ENCODE measurements around the gene LGR6. TPM values are rescaled to one million over a fixed set of nuclear protein-coding genes. Genes with fewer than 3 reads are reported as not detected.

LGR6 gene
- total and polyA plus RNA-seq, 2 of the 4 experiments (the other 2 are of a cell fraction): not detected

DNA sequence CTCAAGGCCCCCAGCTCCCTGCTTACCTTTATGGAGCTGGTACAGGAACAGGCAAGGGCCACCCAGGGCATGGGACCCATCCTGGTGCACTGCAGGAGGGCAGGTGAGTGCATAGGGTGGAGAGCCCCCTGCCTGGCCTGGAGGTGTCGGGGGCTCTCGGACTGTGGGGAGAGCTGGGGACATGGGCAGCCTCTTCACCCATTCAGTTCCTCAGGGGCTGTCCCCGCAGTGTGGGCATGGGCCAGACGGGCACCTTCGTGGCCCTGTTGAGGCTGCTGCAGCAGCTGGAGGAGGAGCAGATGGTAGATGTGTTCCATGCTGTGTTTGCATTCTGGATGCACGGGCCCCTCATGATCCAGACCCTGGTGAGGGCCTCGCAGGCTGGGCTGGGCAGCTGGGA is 7.3 kb upstream of the LGR6 start:
- Histone ChIP-seq H3K56ac (ENCODE audit: extremely low read depth, insufficient read depth, low read length) (no peak overlapping the region), H4K5ac (ENCODE audit: low read depth, low read length) (no peak overlapping the region), H3K14ac (replicated peaks; ENCODE audit: low read depth, low read length) (no peak overlapping the region), H3K18ac (ENCODE audit: low read depth, low read length) (no peak overlapping the region), H4K91ac (ENCODE audit: insufficient read depth, low read depth, low read length) (no peak overlapping the region), H3K79me1 (ENCODE audit: low read depth in 1 of 2, low read length in 2 of 2) (no peaks in the 10 kb centered on the region), H2AK9ac (replicated peaks; ENCODE audit: low read depth, low read length, poor library complexity) (no peak overlapping the region), H2BK15ac (ENCODE audit: low read depth, low read length) (no peak overlapping the region), H2AFZ (replicated peaks; ENCODE audit: low read length, poor library complexity) (no peak overlapping the region), H3K27me3 (ENCODE audit: control insufficient read depth, insufficient read depth, low read length) (peaks cover 58% of the 10 kb centered on the region), H4K20me1 (ENCODE audit: insufficient read depth, low read length) (peaks cover 4% of the 10 kb centered on the region; the same call in 1 of the 2 replicates), H2BK5ac (ENCODE audit: low read depth, low read length, poor library complexity, severe bottlenecking) (no peak overlapping the region), H3K4me3 (ENCODE audit: insufficient read depth, low read depth, low read length) (no peak overlapping the region), H3K4me1 (ENCODE audit: control insufficient read depth, insufficient read depth, low read length) (no peaks in the 10 kb centered on the region), H3K4ac (ENCODE audit: low read depth, low read length) (no peak overlapping the region), H3K4me2 (ENCODE audit: low read depth, low read length) (no peak overlapping the region), H3K36me3 (ENCODE audit: control insufficient read depth, insufficient read depth, low read length) (no peaks in the 10 kb centered on the region), H2BK20ac (ENCODE audit: low read depth, low read length) (no peak overlapping the region), H3K23ac (ENCODE audit: low read depth, low read length) (no peak overlapping the region), H3K9me1 (ENCODE audit: insufficient read depth, low read length) (no peaks in the 10 kb centered on the region), H4K8ac (ENCODE audit: low read depth in 2 of 2, low read length in 2 of 2) (no peak overlapping the region), H3K9ac (ENCODE audit: low read depth, low read length) (no peak overlapping the region), H2AK5ac (ENCODE audit: low read depth, low read length) (no peak overlapping the region), H3K9me3 (ENCODE audit: control insufficient read depth, insufficient read depth, low read length) (no peaks in the 10 kb centered on the region), H2BK120ac (ENCODE audit: low read depth, low read length) (no peak overlapping the region), H3K27ac (ENCODE audit: insufficient read depth, low read length) (no peak overlapping the region)
- ChIA-PET POLR2A (ENCODE audit: unreplicated experiment) (no interaction called here), CTCF (no interaction called here)
- ATAC-seq (ENCODE audit: low read depth) (no peak), DNase-seq (no peak)
- dilution Hi-C loops (cut with HindIII; ENCODE audit: low sequenced_read_pairs, unreplicated experiment): no loop called here
- BruUV-seq (replicated peaks): no TSS peak
- in situ Hi-C loops (cut with MboI; ENCODE audit: low sequenced_read_pairs): loop anchor here (5.0 kb wide), 1 partner anchor 526 kb away; the partner anchor contains the start of gene SYT2
- intact Hi-C loops (cut with micrococcal nuclease): no loop called here
- TF ChIP-seq MXI1 (IDR thresholded peaks at IDR 0.05; ENCODE audit: borderline replicate concordance, low read depth, low read length): no peak
- TF ChIP-seq, protein P1, sequence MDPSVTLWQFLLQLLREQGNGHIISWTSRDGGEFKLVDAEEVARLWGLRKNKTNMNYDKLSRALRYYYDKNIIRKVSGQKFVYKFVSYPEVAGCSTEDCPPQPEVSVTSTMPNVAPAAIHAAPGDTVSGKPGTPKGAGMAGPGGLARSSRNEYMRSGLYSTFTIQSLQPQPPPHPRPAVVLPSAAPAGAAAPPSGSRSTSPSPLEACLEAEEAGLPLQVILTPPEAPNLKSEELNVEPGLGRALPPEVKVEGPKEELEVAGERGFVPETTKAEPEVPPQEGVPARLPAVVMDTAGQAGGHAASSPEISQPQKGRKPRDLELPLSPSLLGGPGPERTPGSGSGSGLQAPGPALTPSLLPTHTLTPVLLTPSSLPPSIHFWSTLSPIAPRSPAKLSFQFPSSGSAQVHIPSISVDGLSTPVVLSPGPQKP (IDR thresholded peaks at IDR 0.05; ENCODE audit: borderline replicate concordance, low read depth, low read length): no peak
- TF ChIP-seq, protein P2, sequence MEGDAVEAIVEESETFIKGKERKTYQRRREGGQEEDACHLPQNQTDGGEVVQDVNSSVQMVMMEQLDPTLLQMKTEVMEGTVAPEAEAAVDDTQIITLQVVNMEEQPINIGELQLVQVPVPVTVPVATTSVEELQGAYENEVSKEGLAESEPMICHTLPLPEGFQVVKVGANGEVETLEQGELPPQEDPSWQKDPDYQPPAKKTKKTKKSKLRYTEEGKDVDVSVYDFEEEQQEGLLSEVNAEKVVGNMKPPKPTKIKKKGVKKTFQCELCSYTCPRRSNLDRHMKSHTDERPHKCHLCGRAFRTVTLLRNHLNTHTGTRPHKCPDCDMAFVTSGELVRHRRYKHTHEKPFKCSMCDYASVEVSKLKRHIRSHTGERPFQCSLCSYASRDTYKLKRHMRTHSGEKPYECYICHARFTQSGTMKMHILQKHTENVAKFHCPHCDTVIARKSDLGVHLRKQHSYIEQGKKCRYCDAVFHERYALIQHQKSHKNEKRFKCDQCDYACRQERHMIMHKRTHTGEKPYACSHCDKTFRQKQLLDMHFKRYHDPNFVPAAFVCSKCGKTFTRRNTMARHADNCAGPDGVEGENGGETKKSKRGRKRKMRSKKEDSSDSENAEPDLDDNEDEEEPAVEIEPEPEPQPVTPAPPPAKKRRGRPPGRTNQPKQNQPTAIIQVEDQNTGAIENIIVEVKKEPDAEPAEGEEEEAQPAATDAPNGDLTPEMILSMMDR (conservative IDR thresholded peaks at IDR 0.05; ENCODE audit: low read depth, low read length): no peak
- no peak for TF ChIP-seq CHD1 (IDR thresholded peaks at IDR 0.05; ENCODE audit: low read depth, low read length)
- TF ChIP-seq CEBPB (IDR thresholded peaks at IDR 0.05; ENCODE audit: low read depth, low read length): no peak
- no peak for TF ChIP-seq FOS (IDR thresholded peaks at IDR 0.05; ENCODE audit: low read depth, low read length)
- no peak for TF ChIP-seq MAFK (IDR thresholded peaks at IDR 0.05; ENCODE audit: low read depth, low read length)
- no peak for TF ChIP-seq NFE2L2 (IDR thresholded peaks at IDR 0.05; ENCODE audit: low read depth, low read length)
- TF ChIP-seq POLR2A (IDR thresholded peaks at IDR 0.05; ENCODE audit: low read depth, low read length): no peak
- TF ChIP-seq RFX5 (IDR thresholded peaks at IDR 0.05; ENCODE audit: low read depth, low read length): no peak
- no peak for TF ChIP-seq SMC3 (IDR thresholded peaks at IDR 0.05; ENCODE audit: low read depth, low read length)
- TF ChIP-seq BHLHE40 (IDR thresholded peaks at IDR 0.05; ENCODE audit: low read depth, low read length): no peak
- TF ChIP-seq, protein P3, sequence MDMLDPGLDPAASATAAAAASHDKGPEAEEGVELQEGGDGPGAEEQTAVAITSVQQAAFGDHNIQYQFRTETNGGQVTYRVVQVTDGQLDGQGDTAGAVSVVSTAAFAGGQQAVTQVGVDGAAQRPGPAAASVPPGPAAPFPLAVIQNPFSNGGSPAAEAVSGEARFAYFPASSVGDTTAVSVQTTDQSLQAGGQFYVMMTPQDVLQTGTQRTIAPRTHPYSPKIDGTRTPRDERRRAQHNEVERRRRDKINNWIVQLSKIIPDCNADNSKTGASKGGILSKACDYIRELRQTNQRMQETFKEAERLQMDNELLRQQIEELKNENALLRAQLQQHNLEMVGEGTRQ (IDR thresholded peaks at IDR 0.05; ENCODE audit: low read depth, low read length): no peak
- no peak for TF ChIP-seq RAD21 (IDR thresholded peaks at IDR 0.05; ENCODE audit: low read length)
- no peak for TF ChIP-seq MAZ (IDR thresholded peaks at IDR 0.05; ENCODE audit: borderline replicate concordance, low read depth, low read length)
- no peak for TF ChIP-seq RCOR1 (IDR thresholded peaks at IDR 0.05; ENCODE audit: insufficient replicate concordance, low read length)
- WGBS, 2 experiments (ENCODE audit: extremely low coverage in 2 of 2, insufficient read length in 1 of 2): 0% methylated on average over 1 of the region's 7 CpGs; no CpG with 5 or more reads in 1 of the 2 experiments
